ENCODE data around the gene SPRYD7.

SPRYD7 gene

DNA sequence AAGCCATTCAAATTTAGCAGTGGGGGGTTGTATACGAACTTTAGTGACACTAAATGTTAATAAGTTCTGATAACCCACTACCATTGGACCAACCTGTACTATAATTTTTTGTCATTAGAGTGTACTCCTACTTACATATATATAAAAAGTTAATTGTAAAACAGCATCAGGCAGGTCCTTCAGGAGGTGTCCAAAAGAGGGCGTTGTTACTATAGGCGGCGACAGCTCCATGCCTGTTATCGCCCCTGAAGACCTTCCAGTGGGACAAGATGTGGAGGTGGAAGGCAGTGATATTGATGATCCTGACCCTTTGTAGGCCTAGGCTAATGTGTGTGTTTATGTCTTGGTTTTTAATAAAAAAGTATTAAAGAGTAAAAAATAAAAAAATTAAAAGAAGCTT lies 27.5 kb downstream of the SPRYD7 start:
- Histone ChIP-seq H3K4me3 (ENCODE audit: low read depth in 1 of 2, low read length in 2 of 2) (no peak overlapping the region), H3K27me3 (ENCODE audit: insufficient read depth, low read length, poor library complexity) (no peaks in the 10 kb centered on the region), H3K36me3 (ENCODE audit: insufficient read depth, low read length) (no peaks in the 10 kb centered on the region), H3K9ac (ENCODE audit: low read depth, low read length) (no peak overlapping the region), H3K79me2 (ENCODE audit: insufficient read depth, low read length) (no peaks in the 10 kb centered on the region), H4K20me1 (ENCODE audit: insufficient read depth, low read length) (no peaks in the 10 kb centered on the region), H3K4me1 (ENCODE audit: insufficient read depth, low read length) (no peaks in the 10 kb centered on the region), H3K27ac (ENCODE audit: low read length) (no peak overlapping the region), H3K9me3 (ENCODE audit: insufficient read depth, low read length, severe bottlenecking) (no peaks in the 10 kb centered on the region), H3K4me2 (ENCODE audit: insufficient read depth, low read length) (no peak overlapping the region), H2AFZ (ENCODE audit: low read depth, low read length) (no peak overlapping the region)
- DNase-seq (no peak), ATAC-seq (ENCODE audit: insufficient read depth, low read depth) (no peak)
- TF ChIP-seq EZH2 (IDR thresholded peaks at IDR 0.05; ENCODE audit: borderline replicate concordance, low read depth, low read length, severe bottlenecking) (no peak), CTCF (IDR thresholded peaks at IDR 0.05; ENCODE audit: borderline replicate concordance, extremely low read depth, low read length, poor library complexity, severe bottlenecking) (peak; percentile 38)

DNA sequence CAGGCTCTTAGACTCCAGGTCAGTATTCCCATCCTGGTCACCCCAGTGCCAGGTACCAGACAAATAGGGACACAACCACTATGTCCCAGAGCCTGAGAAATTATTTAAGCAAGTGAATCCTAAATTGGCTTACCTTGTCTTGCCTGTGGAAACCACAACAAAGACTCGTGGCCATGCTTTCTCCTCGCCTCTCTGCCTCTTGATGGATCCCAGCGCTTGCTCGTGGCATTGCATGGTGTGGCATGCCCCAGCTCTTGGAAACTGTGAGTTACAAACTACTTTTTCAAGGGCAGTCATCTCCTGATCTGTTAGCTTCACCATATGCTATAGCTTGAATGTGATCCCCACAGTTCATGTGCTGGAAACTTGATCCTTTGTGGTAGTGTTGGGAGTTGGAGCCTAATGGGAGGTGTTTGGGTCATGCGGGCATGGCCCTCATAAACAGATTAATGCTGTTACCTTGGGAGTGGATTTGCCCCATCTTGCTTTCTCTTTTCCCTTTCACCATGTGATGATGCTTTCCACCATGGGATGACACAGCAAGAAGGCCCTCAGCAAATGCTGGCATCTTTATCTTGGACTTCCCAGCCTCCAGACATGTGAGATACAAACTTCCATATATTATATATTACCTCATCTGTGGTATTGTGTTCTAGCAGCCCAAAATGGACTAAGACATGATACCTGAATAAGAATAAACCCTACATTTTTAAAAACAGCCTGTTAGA lies 31.2 kb downstream of the SPRYD7 start:
- no peaks in the 10 kb centered on the region for H3K9me3 ChIP-seq (ENCODE audit: insufficient read depth, low read length, severe bottlenecking)
- H3K79me2 ChIP-seq (ENCODE audit: insufficient read depth, low read length): no peaks in the 10 kb centered on the region
- no peaks in the 10 kb centered on the region for H3K36me3 ChIP-seq (ENCODE audit: insufficient read depth, low read length)
- H3K4me2 ChIP-seq (ENCODE audit: insufficient read depth, low read length): no peak overlapping the region
- no peaks in the 10 kb centered on the region for H3K4me1 ChIP-seq (ENCODE audit: insufficient read depth, low read length)
- TF ChIP-seq EZH2 (IDR thresholded peaks at IDR 0.05; ENCODE audit: borderline replicate concordance, low read depth, low read length, severe bottlenecking) (no peak), CTCF (IDR thresholded peaks at IDR 0.05; ENCODE audit: borderline replicate concordance, extremely low read depth, low read length, poor library complexity, severe bottlenecking) (no peak)
- H3K4me3 ChIP-seq (ENCODE audit: low read depth in 1 of 2, low read length in 2 of 2): no peak overlapping the region
- peak overlapping the region; percentile 18; the same call in 1 of the 2 replicates for H2AFZ ChIP-seq (ENCODE audit: low read depth, low read length)
- DNase-seq (peak; percentile 48), ATAC-seq (ENCODE audit: insufficient read depth, low read depth) (peak; percentile 76)
- no peak overlapping the region for H3K9ac ChIP-seq (ENCODE audit: low read depth, low read length)
- no peak overlapping the region for H3K27ac ChIP-seq (ENCODE audit: low read length)
- H4K20me1 ChIP-seq (ENCODE audit: insufficient read depth, low read length): no peaks in the 10 kb centered on the region
- no peaks in the 10 kb centered on the region for H3K27me3 ChIP-seq (ENCODE audit: insufficient read depth, low read length, poor library complexity)

DNA sequence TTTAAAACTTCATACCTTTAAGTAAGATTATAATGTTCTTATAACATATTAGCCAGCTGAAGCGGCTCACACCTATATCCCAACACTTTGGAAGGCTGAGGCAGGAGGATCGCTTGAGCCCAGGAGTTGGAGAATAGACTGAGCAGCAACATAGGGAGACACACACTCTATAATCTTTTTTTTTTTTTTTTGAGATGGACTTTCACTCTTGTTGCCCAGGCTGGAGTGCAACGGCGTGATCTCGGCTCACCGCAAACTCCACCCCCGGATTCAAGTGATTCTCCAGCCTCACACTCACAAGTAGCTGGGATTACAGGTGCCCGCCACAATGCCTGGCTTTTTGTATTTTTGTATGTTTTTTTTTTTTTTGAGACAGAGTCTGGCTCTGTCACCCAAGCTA lies 37.3 kb downstream of the SPRYD7 start:
- H4K20me1 ChIP-seq (ENCODE audit: insufficient read depth, low read length): no peaks in the 10 kb centered on the region
- H3K4me3 ChIP-seq (ENCODE audit: low read depth in 1 of 2, low read length in 2 of 2): no peak overlapping the region
- H3K9me3 ChIP-seq (ENCODE audit: insufficient read depth, low read length, severe bottlenecking): no peaks in the 10 kb centered on the region
- no peaks in the 10 kb centered on the region for H3K4me1 ChIP-seq (ENCODE audit: insufficient read depth, low read length)
- no peak for ATAC-seq (ENCODE audit: insufficient read depth, low read depth)
- no peak for DNase-seq
- H3K27me3 ChIP-seq (ENCODE audit: insufficient read depth, low read length, poor library complexity): no peaks in the 10 kb centered on the region
- no peak overlapping the region for H3K27ac ChIP-seq (ENCODE audit: low read length)
- no peak overlapping the region for H2AFZ ChIP-seq (ENCODE audit: low read depth, low read length)
- no peaks in the 10 kb centered on the region for H3K36me3 ChIP-seq (ENCODE audit: insufficient read depth, low read length)
- no peak overlapping the region for H3K9ac ChIP-seq (ENCODE audit: low read depth, low read length)
- H3K79me2 ChIP-seq (ENCODE audit: insufficient read depth, low read length): no peaks in the 10 kb centered on the region
- TF ChIP-seq CTCF (IDR thresholded peaks at IDR 0.05; ENCODE audit: borderline replicate concordance, extremely low read depth, low read length, poor library complexity, severe bottlenecking): no peak
- TF ChIP-seq EZH2 (IDR thresholded peaks at IDR 0.05; ENCODE audit: borderline replicate concordance, low read depth, low read length, severe bottlenecking): no peak
- H3K4me2 ChIP-seq (ENCODE audit: insufficient read depth, low read length): no peak overlapping the region
